Activated T-cell treated with anti-CD3 and anti-CD28 coated beads for 48 hours (primary cell): ENCODE results near the gene DAPK1.

Experiments used
- DNase-seq: peaks from one replicate; pipeline ENCODE4 v3.0.0-alpha.2; 2020; ENCODE audit warnings: low read depth

Gene DAPK1

GRCh38 chr9:87594194-87594593 lies 96.5 kb downstream of the DAPK1 start:
- DNase-seq = no peak

DNA sequence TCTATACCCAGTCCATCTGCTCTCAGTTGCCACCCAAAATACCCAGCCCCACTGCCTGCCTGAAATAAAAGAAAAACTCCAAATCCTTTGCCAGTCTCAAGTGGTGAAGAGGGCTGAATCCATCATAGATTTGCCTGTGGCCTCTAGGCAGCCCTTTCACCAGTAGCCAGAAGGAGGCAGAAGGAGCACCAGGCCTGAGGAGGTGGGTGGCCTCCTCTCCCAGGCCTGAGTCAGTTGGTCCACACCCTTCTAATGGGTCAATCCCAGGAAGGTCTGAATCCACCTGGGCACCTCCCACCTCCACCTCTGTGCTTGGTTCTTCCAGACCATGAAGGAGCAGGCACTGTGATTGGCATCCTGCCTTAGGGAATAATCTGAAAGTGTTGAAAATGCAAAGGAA lies 97.0 kb downstream of the DAPK1 start:
- DNase-seq = no peak

DNA sequence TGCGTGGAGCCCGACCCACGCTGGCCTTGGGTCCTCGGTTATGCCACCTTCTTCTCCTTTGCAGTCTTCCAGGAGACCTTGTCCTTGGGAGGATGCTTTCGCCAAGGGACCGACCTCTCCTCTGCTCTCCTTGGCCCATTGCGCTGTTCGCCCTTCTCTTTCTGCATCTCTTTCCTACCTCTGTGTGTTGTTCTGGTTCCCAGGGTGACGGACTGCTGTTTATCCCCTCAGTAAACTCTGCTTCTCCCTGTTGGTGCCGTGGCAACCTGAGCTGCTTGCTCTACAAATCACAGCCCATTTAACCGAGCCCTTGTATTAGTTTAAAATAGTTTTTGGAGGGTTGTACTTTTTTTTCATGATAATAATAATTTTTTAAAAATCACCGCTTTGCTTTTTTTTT lies 97.9 kb downstream of the DAPK1 start:
- DNase-seq = no peak

- DNase-seq = no peak
These were observed 99.2 kb downstream of the DAPK1 start for GRCh38 chr9:87596862-87597261.

DNA sequence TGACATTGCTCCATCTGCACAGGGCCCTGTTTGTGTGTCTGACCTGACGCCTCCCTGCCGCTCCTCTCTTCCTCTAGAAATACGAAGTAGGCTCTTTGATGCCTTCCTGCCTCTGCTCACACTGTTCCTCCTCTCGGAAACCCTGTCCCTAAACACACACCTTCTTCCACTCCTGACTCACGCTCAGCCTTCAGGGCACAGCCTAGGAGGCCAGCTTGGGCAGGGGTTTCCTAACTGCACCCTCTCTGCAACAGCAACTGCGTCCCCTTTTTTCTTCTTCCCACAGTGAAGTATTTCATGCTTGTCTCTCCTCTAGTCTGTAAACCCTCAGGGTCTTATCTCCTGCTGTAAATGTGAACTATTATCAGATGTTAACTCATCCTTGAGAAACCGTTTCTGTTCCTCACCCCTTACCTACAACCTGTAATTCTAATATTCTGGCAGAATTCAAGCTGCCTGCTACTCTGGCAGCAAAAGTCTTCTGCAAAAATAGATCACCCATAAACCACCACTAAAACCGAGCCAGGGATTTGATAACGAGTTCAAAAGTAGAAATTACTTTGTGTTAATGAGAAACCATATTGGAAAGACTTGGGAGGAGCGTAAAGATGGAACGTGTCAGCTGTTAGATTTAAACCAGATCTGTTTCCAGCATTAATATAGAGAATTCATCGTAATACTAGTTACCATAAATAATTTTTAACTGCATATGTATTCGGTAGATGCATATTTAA lies 100.2 kb downstream of the DAPK1 start:
- no peak for DNase-seq

- DNase-seq = no peak
These were observed 102.4 kb downstream of the DAPK1 start for GRCh38 chr9:87599901-87600610.

- no peak for DNase-seq
These were observed 103.5 kb downstream of the DAPK1 start for GRCh38 chr9:87601176-87601575.

DNA sequence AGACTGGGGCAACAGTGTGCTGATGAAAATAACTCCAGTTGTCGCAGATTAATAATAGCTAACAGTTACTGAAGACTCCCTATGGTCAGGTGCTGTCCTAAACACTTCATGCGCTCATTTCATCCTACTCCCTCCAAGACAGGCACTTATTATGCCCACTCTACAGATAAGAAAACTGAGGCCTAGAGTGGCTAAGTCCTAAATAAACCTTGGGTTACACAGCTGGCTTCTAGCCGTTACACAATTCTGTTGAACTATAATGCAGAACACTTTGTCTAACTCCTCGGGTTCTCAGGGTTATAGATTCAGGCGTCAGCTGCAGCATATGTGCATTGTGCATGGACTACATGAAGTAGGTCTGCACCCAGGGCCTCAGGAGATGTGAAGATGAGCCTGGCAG lies 103.9 kb downstream of the DAPK1 start:
- DNase-seq = no peak

- no peak for DNase-seq
These were observed 105.4 kb downstream of the DAPK1 start for GRCh38 chr9:87602933-87603643.

DNA sequence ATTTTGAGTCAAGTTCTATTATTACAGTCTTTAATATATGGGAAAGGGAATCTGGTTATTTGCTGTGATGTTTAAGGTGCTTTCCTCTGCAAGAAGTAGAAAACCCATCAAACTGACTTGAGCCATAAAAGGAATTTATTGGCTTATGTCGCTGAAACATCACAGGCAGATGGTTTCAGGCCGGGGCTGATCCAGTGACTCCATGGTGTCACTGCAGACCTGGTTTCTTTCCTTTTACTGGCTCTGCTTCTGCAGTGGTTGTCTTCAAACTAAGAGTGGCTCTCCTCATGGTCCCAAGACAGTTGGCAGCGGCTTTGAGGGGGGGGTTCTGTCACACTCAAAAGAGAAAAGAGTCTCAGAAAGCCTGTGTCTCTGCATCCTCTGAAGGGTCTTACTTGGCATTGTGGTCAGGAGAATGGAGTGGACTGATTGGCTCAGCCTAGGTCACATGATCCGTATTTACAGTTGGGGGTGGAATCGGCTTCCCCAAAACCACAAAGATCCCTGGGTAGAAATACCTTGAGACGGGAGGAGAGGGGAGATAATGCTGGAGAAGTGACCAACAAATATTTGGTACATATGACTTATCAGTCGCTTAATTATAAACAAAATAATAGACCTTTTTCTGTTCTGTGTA lies 106.3 kb downstream of the DAPK1 start:
- no peak for DNase-seq

DNA sequence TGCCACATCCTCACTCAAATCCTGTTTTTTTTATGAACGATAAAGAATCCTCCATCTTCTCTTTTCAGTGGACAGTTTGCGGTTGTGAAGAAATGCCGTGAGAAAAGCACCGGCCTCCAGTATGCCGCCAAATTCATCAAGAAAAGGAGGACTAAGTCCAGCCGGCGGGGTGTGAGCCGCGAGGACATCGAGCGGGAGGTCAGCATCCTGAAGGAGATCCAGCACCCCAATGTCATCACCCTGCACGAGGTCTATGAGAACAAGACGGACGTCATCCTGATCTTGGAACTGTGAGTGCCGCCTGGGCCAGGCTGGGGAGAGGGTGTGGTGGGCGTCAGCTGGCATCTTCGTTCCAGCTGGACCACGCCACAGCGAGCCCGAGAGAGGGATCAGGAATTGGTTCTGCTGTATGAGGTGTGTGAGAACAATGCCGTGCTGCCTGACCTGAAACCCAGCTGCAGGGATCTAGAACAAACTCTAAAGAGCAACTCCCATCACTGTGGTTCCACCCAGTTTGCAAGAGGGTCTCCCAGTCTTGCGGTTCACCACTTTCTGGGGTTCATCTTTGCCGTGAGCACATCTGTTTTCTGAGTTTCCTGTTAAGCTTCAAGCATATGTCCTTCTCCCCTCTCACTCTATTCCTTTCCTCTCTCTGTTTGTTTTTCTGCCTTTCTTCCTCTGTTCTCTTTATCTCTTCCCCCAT lies 107.4 kb downstream of the DAPK1 start:
- DNase-seq = no peak

- no peak for DNase-seq
These were observed 108.0 kb downstream of the DAPK1 start for GRCh38 chr9:87605676-87606075.

DNA sequence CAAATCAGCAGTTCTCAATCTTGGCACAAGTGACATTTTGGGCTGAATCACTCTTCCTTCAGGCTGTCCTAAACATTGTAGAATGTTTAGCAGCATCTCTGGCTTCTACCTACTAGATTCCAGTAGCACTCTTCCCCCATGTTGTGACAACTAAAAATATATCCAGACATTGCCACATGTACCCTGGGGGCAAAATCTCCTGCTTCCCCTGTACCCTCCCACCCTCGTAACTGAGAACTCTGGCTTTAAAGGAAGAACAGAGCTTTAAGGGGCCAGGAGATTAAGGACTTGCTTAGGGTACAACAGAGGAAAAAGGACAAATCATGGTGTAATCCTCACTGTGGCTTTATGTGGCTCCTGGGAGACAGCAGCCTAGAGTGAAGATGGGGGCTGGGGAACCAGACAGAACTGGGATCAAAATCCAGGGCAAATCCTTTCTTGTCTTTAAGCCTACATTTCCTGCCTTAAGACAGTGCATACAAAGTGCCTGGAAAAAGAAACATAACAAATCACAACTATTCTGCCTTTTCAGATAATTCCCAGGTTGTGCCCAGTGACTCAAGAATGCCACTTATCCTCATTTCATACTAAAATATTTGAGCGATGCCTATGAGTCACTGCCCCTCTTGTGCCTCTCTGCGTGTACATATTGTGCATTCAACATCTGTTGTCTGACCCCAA lies 109.3 kb downstream of the DAPK1 start:
- no peak for DNase-seq

GRCh38 chr9:87607859-87608258 lies 110.2 kb downstream of the DAPK1 start:
- DNase-seq = no peak

DNA sequence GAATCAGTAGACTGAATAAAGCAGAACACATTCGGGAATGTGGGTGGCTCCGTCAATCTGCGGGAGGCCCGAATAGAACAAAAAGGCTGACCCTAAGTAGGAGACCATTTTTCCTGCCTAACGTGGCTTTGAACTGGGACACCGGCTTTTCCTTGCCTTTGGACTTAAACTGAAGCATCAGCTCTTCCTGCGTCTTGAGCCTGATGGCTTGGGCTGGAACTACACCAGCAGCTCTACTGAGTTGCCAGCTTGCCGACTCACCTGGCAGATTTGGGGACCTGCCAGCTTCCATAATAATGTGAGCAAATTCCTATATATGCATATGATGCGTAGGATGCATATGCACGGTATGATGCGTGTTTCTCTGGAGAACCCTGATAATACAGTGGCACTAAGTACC lies 111.3 kb downstream of the DAPK1 start:
- no peak for DNase-seq

DNA sequence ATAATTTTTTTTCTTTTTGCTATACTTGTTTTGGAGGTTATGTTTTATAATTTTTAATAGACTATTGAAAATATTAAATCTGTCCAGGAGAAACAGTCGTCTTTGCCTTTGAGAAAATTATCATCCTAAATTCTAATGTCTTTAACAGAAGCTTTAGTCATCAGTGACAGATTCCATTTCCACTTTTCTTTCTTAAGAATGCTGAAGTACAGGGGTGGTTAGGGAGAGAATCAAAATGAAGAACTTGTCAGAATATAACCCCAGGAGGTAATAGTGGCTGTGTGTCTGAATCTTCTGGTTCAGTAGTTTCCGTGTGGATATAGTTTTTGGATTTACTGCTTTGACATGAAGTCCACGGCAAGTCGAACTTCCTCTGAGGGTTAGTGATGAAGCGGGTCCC lies 111.8 kb downstream of the DAPK1 start:
- DNase-seq = no peak

- no peak for DNase-seq
These were observed 112.8 kb downstream of the DAPK1 start for GRCh38 chr9:87610200-87611155.

DNA sequence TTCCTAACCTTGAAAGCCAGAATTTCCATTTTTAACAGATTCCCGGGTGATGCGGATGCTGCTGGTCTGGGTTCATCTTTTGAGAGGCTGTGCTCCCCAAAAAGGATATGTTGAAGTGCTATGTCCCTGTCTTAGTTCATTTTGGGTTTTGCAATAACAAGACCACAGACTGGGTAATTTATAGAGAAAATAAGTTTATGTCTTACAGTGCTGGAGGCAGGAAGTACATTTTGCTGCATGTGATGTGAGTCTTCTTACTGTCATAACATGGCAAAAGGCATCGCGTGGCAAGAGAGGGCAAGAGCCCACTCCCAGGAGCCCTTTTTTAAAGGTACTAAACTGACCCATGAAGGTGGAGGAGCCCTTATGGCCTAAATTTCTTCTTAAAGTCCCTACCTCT lies 114.1 kb downstream of the DAPK1 start:
- no peak for DNase-seq

DNA sequence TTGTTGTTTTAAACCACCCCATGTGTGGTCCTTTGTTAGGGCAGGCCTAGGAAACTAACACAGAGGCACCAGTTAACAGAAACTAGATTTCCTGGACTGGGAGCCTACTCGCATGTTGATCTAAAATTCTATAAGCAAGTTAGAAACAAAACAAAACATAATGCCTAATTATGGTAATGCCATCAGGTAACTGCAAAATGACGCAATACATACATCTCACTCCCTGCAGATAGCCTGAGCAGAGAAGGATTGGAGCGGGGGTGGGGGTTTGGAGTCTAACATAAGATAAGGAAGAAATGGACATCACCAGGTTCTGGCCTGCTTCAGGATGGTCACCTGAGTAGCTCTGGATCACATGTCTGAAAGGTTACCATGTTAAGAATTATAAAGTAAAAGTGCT lies 114.9 kb downstream of the DAPK1 start:
- DNase-seq = no peak
